ENCODE results near the gene CALCR.

GRCh38 chr7:93402944-93403343 is 171.6 kb downstream of the CALCR start:
- TF ChIP-seq CTCF (IDR thresholded peaks at IDR 0.05) (no peak), POLR2A (IDR thresholded peaks at IDR 0.05) (no peak)
